Gastrocnemius medialis (tissue), 4 donors: Measurements from ENCODE around the gene COL21A1.

Experiments
- POLR2A ChIP-seq, 2 donors: fragments of 450-650 bp; IDR thresholded peaks; one replicate each; pipeline ENCODE4 v1.6.1; 2017; ENCODE audit warnings: antibody characterized with exemption in 2 of 2, mild to moderate bottlenecking in 2 of 2, moderate library complexity in 2 of 2
- TF ChIP-seq, protein P1 (sequence below), 5 experiments: fragments of 450-650 bp in 3 of 5; fragments of 200-600 bp in 2 of 5; sonication (generic) in 2 of 5; IDR thresholded peaks in 4 of 5; conservative IDR thresholded peaks in 1 of 5; 1 replicate in 4 of 5; 2 replicates in 1 of 5; pipeline ENCODE4 v1.5.1; 2016 to 2019; ENCODE audit warnings: antibody characterized with exemption in 5 of 5, mild to moderate bottlenecking in 3 of 5, moderate library complexity in 3 of 5

- TF ChIP-seq, protein P1, sequence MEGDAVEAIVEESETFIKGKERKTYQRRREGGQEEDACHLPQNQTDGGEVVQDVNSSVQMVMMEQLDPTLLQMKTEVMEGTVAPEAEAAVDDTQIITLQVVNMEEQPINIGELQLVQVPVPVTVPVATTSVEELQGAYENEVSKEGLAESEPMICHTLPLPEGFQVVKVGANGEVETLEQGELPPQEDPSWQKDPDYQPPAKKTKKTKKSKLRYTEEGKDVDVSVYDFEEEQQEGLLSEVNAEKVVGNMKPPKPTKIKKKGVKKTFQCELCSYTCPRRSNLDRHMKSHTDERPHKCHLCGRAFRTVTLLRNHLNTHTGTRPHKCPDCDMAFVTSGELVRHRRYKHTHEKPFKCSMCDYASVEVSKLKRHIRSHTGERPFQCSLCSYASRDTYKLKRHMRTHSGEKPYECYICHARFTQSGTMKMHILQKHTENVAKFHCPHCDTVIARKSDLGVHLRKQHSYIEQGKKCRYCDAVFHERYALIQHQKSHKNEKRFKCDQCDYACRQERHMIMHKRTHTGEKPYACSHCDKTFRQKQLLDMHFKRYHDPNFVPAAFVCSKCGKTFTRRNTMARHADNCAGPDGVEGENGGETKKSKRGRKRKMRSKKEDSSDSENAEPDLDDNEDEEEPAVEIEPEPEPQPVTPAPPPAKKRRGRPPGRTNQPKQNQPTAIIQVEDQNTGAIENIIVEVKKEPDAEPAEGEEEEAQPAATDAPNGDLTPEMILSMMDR (IDR thresholded peaks at IDR 0.05 in 4 of 5, conservative IDR thresholded peaks at IDR 0.05 in 1 of 5) = no peak
- no peak for TF ChIP-seq POLR2A (IDR thresholded peaks at IDR 0.05)
Observed at GRCh38 chr6:56158571-56158970, 88.8 kb downstream of the COL21A1 start.
